B cell (primary cell): ENCODE results near the gene LAP3. TPM values are rescaled to one million over a fixed set of nuclear protein-coding genes. Genes with fewer than 3 reads are reported as not detected.

Experiments
- ATAC-seq: fragments of 200-7000 bp; cut with Tn5 transposase; one replicate; pipeline ENCODE4 v1.10.0; 2021; ENCODE audit warnings: low read depth, mild to moderate bottlenecking, moderate number of reproducible peaks, moderate library complexity
- CTCF ChIA-PET: fragments of 350-600 bp; sonication (Branson Sonifier 250); formaldehyde crosslinking; loops from one replicate; lab custom pipeline; 2021; ENCODE audit warnings: antibody characterized with exemption, inconsistent platforms; lab: Charles Lee
- POLR2A ChIA-PET: fragments of 350-600 bp; sonication (Branson Sonifier 250); formaldehyde crosslinking; loops from one replicate; lab custom pipeline; 2021; ENCODE audit warnings: antibody characterized with exemption; lab: Charles Lee
- DNase-seq: peaks from one replicate; pipeline ENCODE4 v3.0.0; 2013
- H2AFZ ChIP-seq: 2 replicates; pipeline ENCODE4 v1.6.1; 2012; ENCODE audit warnings: mild to moderate bottlenecking, low read depth, low read length; ENCODE audit not compliant: insufficient read depth, poor library complexity, severe bottlenecking
- H3K27ac ChIP-seq, 2 donors: 1 replicate in 1 of 2; 2 replicates in 1 of 2; pipeline ENCODE4 v1.5.1; 2012 to 2013; ENCODE audit warnings: low read length in 2 of 2, mild to moderate bottlenecking in 2 of 2, moderate library complexity in 1 of 2
- H3K27me3 ChIP-seq, 4 experiments: fragments of 200-600 bp in 1 of 4; sonication (generic) in 1 of 4; replicated peaks in 1 of 4; 1 replicate in 2 of 4; 2 replicates in 2 of 4; pipeline versions ENCODE4 v1.6.1 to v1.7.0; 2013 to 2016; ENCODE audit warnings: low read length in 3 of 4, mild to moderate bottlenecking in 2 of 4, mixed read lengths in 1 of 4, moderate library complexity in 1 of 4; ENCODE audit not compliant: insufficient read depth in 4 of 4, control insufficient read depth in 3 of 4; ENCODE audit errors: control extremely low read depth in 1 of 4
- H3K36me3 ChIP-seq, 2 experiments: replicated peaks in 1 of 2; 1 replicate in 1 of 2; 2 replicates in 1 of 2; pipeline versions ENCODE4 v1.6.1 to v1.7.1; 2013; ENCODE audit warnings: low read length in 1 of 2; ENCODE audit not compliant: insufficient read depth in 2 of 2, control insufficient read depth in 1 of 2; ENCODE audit errors: control extremely low read depth in 1 of 2, extremely low read depth in 1 of 2
- H3K4me1 ChIP-seq, 2 donors: fragments of 200-600 bp in 1 of 2; sonication (generic) in 1 of 2; 1 replicate in 1 of 2; 2 replicates in 1 of 2; pipeline versions ENCODE4 v1.5.1 to v1.6.1; 2013 to 2017; ENCODE audit warnings: low read length in 2 of 2; ENCODE audit not compliant: control insufficient read depth in 2 of 2, insufficient read depth in 2 of 2
- H3K4me2 ChIP-seq: replicated peaks from 2 replicates; pipeline ENCODE3; 2012; ENCODE audit warnings: mild to moderate bottlenecking, low read depth, low read length; ENCODE audit not compliant: poor library complexity, severe bottlenecking
- H3K4me3 ChIP-seq, 5 experiments: fragments of 200-600 bp in 1 of 5; sonication (generic) in 1 of 5; 1 replicate in 3 of 5; 2 replicates in 2 of 5; pipeline versions ENCODE4 v1.5.1 to v1.7.0; 2011 to 2016; ENCODE audit warnings: low read length in 4 of 5, mild to moderate bottlenecking in 4 of 5, low read depth in 2 of 5, control low read depth in 1 of 5, moderate library complexity in 1 of 5; ENCODE audit not compliant: insufficient read depth in 1 of 5; ENCODE audit errors: control extremely low read depth in 1 of 5, extremely low read depth in 1 of 5
- H3K79me2 ChIP-seq: fragments of 200-600 bp; sonication (generic); one replicate; pipeline ENCODE4 v1.6.0; 2016; ENCODE audit warnings: low read length; ENCODE audit not compliant: control insufficient read depth, insufficient read depth
- H3K9ac ChIP-seq: fragments of 200-600 bp; sonication (generic); 2 replicates; pipeline ENCODE4 v1.6.1; 2017; ENCODE audit warnings: mild to moderate bottlenecking, low read length, moderate library complexity
- H3K9me3 ChIP-seq, 3 donors: one replicate each; pipeline versions ENCODE4 v1.6.1 to v1.7.1; 2013; ENCODE audit warnings: low read length in 2 of 3; ENCODE audit not compliant: control insufficient read depth in 2 of 3, insufficient read depth in 1 of 3; ENCODE audit errors: control extremely low read depth in 1 of 3
- H4K20me1 ChIP-seq: 2 replicates; pipeline ENCODE4 v1.6.0; 2012; ENCODE audit warnings: mild to moderate bottlenecking, low read length; ENCODE audit not compliant: insufficient read depth, control insufficient read depth, poor library complexity, severe bottlenecking
- H3K27ac Mint-ChIP-seq: one replicate; pipeline ENCODE4 v1.8.0; 2021; ENCODE audit warnings: mixed read lengths
- H3K27me3 Mint-ChIP-seq: one replicate; pipeline ENCODE4 v1.8.0; 2021; ENCODE audit warnings: mixed read lengths
- H3K4me1 Mint-ChIP-seq: one replicate; pipeline ENCODE4 v1.8.0; 2021; ENCODE audit warnings: mixed read lengths
- H3K4me3 Mint-ChIP-seq: one replicate; pipeline ENCODE4 v1.8.0; 2021; ENCODE audit warnings: mixed read lengths
- H3K9me3 Mint-ChIP-seq: one replicate; pipeline ENCODE4 v1.8.0; 2022; ENCODE audit warnings: mixed read lengths; ENCODE audit not compliant: insufficient read depth
- EZH2 ChIP-seq: IDR thresholded peaks from 2 replicates; pipeline ENCODE4 v1.6.1; 2012; ENCODE audit warnings: borderline replicate concordance, low read depth, mild to moderate bottlenecking, moderate library complexity, low read length; ENCODE audit not compliant: insufficient read depth, poor library complexity, severe bottlenecking
- WGBS: methylation state at CpG from one replicate; pipeline ENCODE4 v1.1.5; 2013; ENCODE audit warnings: missing lambda C conversion rate; ENCODE audit not compliant: insufficient coverage; 5-methylcytosine and 5-hydroxymethylcytosine counted together
- intact Hi-C: fragments of 100-400 bp; cut with micrococcal nuclease; formaldehyde crosslinking; loops from one replicate; pipeline ENCODE4 v1.10.0; 2022
- polyA plus RNA-seq: library from polyadenylated mRNA; depleted of rRNA; stranded (reverse); fragments of >200 nt; gene quantifications from 2 replicates; pipeline ENCODE4 v1.2.3, GENCODE V29; 2012
- total RNA-seq, 2 donors: library from RNA; stranded (reverse); fragments of 120-200 nt in 1 of 2; gene quantifications; 1 replicate in 1 of 2; 2 replicates in 1 of 2; pipeline versions ENCODE4 v1.2.3 to v1.2.4, GENCODE V29; 2013 to 2022
- TF ChIP-seq, protein P1 (sequence below): fragments of 200-600 bp; IDR thresholded peaks from one replicate; pipeline ENCODE4 v1.8.0; 2022; ENCODE audit warnings: antibody characterized with exemption, mild to moderate bottlenecking

Gene LAP3
- total and polyA plus RNA-seq, 2 donors (not counting 1 experiment from before 2014, with no cell fraction given) = 18.4 to 30.1 TPM

GRCh38 chr4:17528551-17529165 lies 48.3 kb upstream of the LAP3 start:
- no peak overlapping the region for H3K9ac ChIP-seq
- whole genome bisulfite sequencing = 90% methylated on average over 4 of the region's 10 CpGs
- POLR2A ChIA-PET = no interaction called here
- no peak for DNase-seq
- Mint-ChIP-seq H3K4me3 (no peak overlapping the region), H3K27ac (no peak overlapping the region), H3K9me3 (no peaks in the 10 kb centered on the region), H3K27me3 (peaks cover 27% of the 10 kb centered on the region), H3K4me1 (no peaks in the 10 kb centered on the region)
- no peaks in the 10 kb centered on the region for H3K4me1 ChIP-seq
- no peak for ATAC-seq
- no peak overlapping the region for H3K4me2 ChIP-seq
- H3K27me3 ChIP-seq = peaks cover 0 to 4% (median 1%) of the 10 kb centered on the region in 4 experiments
- H4K20me1 ChIP-seq = no peaks in the 10 kb centered on the region
- H3K79me2 ChIP-seq = no peaks in the 10 kb centered on the region
- TF ChIP-seq EZH2 = no peak
- TF ChIP-seq, protein P1, sequence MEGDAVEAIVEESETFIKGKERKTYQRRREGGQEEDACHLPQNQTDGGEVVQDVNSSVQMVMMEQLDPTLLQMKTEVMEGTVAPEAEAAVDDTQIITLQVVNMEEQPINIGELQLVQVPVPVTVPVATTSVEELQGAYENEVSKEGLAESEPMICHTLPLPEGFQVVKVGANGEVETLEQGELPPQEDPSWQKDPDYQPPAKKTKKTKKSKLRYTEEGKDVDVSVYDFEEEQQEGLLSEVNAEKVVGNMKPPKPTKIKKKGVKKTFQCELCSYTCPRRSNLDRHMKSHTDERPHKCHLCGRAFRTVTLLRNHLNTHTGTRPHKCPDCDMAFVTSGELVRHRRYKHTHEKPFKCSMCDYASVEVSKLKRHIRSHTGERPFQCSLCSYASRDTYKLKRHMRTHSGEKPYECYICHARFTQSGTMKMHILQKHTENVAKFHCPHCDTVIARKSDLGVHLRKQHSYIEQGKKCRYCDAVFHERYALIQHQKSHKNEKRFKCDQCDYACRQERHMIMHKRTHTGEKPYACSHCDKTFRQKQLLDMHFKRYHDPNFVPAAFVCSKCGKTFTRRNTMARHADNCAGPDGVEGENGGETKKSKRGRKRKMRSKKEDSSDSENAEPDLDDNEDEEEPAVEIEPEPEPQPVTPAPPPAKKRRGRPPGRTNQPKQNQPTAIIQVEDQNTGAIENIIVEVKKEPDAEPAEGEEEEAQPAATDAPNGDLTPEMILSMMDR = no peak
- intact Hi-C loops = no loop called here
- H3K4me3 ChIP-seq = no peak overlapping the region
- CTCF ChIA-PET = no interaction called here
- no peak overlapping the region for H3K27ac ChIP-seq
- H3K9me3 ChIP-seq = no peaks in the 10 kb centered on the region
- no peak overlapping the region for H2AFZ ChIP-seq
- no peaks in the 10 kb centered on the region for H3K36me3 ChIP-seq

DNA sequence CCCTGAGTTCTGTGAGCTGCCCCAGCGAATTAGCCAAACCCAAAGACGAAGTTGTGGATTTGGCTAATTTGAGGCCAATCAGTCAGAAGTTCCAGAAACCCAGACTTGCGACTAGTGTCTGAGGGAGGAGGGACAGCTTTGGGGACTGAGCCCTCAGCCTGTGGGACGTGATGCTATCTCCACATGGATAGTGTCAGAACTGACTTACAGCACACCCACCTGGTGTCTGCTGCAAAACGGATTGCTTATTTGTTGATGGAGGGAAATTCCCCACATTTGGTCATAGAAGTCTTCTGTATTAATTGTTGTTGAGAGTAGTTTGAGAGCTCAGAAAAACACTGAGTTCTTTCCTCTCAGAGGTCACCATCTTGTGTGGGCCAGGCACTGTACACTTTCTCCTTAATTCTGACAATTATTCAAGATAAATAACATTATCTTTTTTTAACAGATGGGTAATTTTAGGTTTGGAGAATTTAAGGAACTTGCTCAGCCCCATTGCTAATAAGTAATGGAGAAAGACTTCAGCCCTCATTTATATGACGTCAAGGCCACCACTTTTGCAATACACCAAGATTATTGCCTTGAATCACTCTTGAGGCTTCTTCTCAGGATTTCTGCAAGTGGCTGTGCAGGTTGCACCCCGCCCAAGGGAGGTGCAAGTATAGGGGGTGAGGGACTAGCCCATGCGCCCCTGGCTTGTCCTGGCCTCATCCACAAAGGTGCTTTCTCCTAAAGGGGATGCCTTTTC lies 45.3 kb upstream of the LAP3 start:
- Histone ChIP-seq H3K27ac (no peak overlapping the region), H3K36me3 (no peaks in the 10 kb centered on the region), H3K4me1 (no peaks in the 10 kb centered on the region), H3K9me3 (peaks cover 0 to 1% (median 0%) of the 10 kb centered on the region in 3 donors), H3K4me3 (no peak overlapping the region), H3K79me2 (no peaks in the 10 kb centered on the region), H3K27me3 (peaks cover 0 to 4% (median 0%) of the 10 kb centered on the region in 4 experiments), H4K20me1 (no peaks in the 10 kb centered on the region), H3K9ac (no peak overlapping the region), H3K4me2 (no peak overlapping the region), H2AFZ (no peak overlapping the region)
- WGBS = 70% methylated on average over 2 of the region's 8 CpGs
- POLR2A ChIA-PET = no interaction called here
- intact Hi-C loops = no loop called here
- peaks cover 24% of the 10 kb centered on the region for H3K27me3 Mint-ChIP-seq
- H3K27ac Mint-ChIP-seq = no peak overlapping the region
- no peak for DNase-seq
- no peak for ATAC-seq
- CTCF ChIA-PET = interaction anchor here (1.3 kb wide), 1 partner anchor 105 kb away, joined by 3 read pairs; no protein-coding TSS in a partner anchor
- TF ChIP-seq, protein P1 = no peak
- no peak for TF ChIP-seq EZH2
- no peaks in the 10 kb centered on the region for H3K9me3 Mint-ChIP-seq
- no peaks in the 10 kb centered on the region for H3K4me1 Mint-ChIP-seq
- no peak overlapping the region for H3K4me3 Mint-ChIP-seq
